ENCODE results near the gene DENND2C.

DENND2C gene

DNA sequence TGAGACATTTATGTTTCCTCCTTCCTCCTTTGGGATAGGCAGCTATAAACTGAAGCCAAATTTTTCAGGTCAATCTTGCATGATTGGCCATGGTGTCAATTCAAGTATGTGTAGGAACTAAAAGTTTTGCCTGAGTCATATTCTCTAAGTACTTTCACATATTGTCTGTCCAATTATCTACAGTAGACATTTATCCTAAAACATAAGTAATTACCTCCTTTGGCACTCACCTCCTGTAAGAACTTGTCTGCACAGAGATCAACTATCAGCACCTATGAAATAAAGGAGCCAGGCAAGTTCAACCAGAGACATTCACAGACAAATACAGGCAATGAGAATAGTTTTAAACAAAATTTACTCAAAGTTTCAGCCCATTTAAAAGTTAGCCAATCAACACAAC lies 74.2 kb downstream of the DENND2C start:
- no peak overlapping the region for H3K27ac ChIP-seq
- no peak for DNase-seq
- no peaks in the 10 kb centered on the region for H3K27me3 ChIP-seq
- TF ChIP-seq, protein P1, sequence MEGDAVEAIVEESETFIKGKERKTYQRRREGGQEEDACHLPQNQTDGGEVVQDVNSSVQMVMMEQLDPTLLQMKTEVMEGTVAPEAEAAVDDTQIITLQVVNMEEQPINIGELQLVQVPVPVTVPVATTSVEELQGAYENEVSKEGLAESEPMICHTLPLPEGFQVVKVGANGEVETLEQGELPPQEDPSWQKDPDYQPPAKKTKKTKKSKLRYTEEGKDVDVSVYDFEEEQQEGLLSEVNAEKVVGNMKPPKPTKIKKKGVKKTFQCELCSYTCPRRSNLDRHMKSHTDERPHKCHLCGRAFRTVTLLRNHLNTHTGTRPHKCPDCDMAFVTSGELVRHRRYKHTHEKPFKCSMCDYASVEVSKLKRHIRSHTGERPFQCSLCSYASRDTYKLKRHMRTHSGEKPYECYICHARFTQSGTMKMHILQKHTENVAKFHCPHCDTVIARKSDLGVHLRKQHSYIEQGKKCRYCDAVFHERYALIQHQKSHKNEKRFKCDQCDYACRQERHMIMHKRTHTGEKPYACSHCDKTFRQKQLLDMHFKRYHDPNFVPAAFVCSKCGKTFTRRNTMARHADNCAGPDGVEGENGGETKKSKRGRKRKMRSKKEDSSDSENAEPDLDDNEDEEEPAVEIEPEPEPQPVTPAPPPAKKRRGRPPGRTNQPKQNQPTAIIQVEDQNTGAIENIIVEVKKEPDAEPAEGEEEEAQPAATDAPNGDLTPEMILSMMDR (IDR thresholded peaks at IDR 0.05), result no peak
- peaks cover 41 to 59% (median 46%) of the 10 kb centered on the region in 3 donors for H3K36me3 ChIP-seq
- no peaks in the 10 kb centered on the region for H3K9me3 ChIP-seq
- H3K4me1 ChIP-seq, result no peaks in the 10 kb centered on the region
- no peak overlapping the region for H3K4me3 ChIP-seq
- intact Hi-C loops (cut with DNase I; ENCODE audit: low total_unique reads), result no loop called here

DNA sequence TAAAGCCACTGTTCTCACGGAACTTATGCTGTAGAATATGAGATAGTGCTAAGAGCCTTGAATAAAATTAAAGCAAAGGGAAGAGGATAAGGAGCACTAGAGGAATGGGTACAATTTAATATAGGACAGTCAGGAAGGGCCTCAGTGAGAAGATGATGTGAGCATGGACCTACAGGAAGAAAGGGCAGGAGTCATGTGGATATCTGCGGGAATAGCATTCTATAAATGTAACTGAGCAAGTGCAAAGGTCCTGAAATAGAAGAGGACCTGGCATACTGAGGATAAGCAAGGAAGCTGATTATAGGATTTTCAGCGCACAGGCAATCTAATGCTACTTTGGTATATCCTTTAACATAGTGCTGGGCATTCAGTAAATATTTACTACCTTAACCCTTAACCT lies 75.8 kb downstream of the DENND2C start:
- peaks cover 39 to 49% (median 40%) of the 10 kb centered on the region in 3 donors for H3K36me3 ChIP-seq
- TF ChIP-seq, protein P1 (IDR thresholded peaks at IDR 0.05), result no peak
- H3K9me3 ChIP-seq, result no peaks in the 10 kb centered on the region
- no peak overlapping the region for H3K4me3 ChIP-seq
- DNase-seq, result no peak
- intact Hi-C loops (cut with DNase I; ENCODE audit: low total_unique reads), result no loop called here
- H3K4me1 ChIP-seq, result no peaks in the 10 kb centered on the region
- no peaks in the 10 kb centered on the region for H3K27me3 ChIP-seq
- H3K27ac ChIP-seq, result no peak overlapping the region

DNA sequence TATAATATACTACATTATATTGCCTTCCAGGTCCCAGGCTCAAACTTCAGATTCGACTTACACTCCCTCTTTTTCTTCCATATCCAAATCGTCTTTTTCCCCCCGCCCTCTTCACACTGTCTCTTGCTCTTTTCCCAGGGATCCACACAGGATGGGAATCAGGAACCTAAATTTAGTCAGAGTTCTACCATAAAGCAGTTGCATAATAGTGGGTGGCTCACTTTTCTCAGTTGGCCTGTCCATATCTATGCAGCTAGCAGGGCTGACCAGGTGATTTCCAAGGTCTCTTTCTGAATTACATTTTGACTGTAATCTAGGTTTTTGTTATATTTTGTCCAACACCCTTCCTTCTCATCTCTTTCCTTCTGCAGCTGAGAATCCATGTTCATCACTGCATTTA lies 80.7 kb downstream of the DENND2C start:
- peaks cover 23 to 37% (median 24%) of the 10 kb centered on the region in 3 donors for H3K36me3 ChIP-seq
- H3K9me3 ChIP-seq, result no peaks in the 10 kb centered on the region
- H3K27me3 ChIP-seq, result no peaks in the 10 kb centered on the region
- H3K4me3 ChIP-seq, result no peak overlapping the region
- no peak overlapping the region for H3K27ac ChIP-seq
- no peak for DNase-seq
- H3K4me1 ChIP-seq, result no peaks in the 10 kb centered on the region
- intact Hi-C loops (cut with DNase I; ENCODE audit: low total_unique reads), result no loop called here
- TF ChIP-seq, protein P1 (IDR thresholded peaks at IDR 0.05), result no peak

DNA sequence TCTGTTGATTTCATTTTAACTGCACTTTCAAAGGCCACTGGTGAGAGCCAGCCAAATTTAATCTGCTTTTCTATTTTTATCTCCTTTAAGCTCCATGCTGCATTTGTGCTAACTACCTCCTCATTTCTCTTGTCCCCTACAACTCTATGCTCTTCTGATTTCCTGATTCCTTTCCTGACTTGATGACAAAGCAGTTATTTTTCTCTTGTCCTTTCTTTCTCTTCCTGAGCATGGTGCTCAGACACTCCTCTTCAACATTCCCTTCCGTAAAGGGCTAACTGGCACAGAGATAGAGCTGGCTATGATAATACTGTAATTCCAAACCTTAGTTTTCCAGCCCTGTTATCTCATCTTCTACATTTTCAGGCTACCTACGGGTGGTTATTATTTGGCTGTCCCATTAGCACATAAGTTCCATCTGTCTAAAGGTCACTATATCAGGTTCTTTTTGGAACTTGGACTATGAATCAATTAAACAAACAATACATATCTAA lies 81.6 kb downstream of the DENND2C start:
- Histone ChIP-seq H3K36me3 (peaks cover 14 to 28% (median 15%) of the 10 kb centered on the region in 3 donors), H3K4me1 (no peaks in the 10 kb centered on the region)

DNA sequence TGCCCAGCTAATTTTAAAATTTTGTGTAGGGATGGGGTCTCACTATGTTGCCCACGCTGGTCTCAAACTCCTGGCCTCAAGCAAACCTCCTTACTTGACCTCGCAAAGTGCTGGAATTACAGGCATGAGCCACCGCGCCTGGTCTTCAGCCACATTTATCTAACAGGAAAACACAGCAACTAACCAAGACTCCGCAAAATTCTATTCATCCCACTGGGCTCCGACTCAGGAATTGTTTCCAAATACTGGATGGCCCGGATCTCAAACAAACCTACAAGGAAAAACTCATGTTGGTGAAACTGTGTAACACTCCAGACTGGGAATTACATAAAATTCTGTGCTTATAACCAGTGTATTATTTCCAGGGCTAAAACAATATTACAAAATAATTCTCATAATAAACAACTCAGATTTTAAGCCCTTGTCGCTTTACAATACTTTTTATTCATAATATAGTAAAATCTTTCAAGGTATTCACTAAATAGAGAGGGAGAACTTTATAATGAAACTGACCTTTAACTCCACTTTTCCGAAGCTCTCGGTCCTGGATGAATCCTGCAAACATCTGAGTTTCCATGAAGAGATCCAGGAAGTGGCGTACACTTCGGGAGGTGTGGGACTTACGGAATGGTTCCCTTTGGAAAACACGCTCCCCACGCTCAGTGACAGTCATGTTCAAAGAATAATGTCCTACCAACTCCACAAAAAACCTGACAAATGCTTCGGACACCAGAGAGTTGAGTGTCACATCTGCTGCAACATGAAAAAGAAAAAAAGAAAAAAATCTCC lies 82.5 kb downstream of the DENND2C start:
- H3K4me3 ChIP-seq, result no peak overlapping the region
- intact Hi-C loops (cut with DNase I; ENCODE audit: low total_unique reads), result no loop called here
- no peaks in the 10 kb centered on the region for H3K4me1 ChIP-seq
- H3K36me3 ChIP-seq, result peaks cover 6 to 20% (median 9%) of the 10 kb centered on the region in 3 donors
- no peaks in the 10 kb centered on the region for H3K27me3 ChIP-seq
- no peaks in the 10 kb centered on the region for H3K9me3 ChIP-seq
- DNase-seq, result no peak
- TF ChIP-seq, protein P1 (IDR thresholded peaks at IDR 0.05), result no peak
- no peak overlapping the region for H3K27ac ChIP-seq

More for the DNA sequence above, 81.6 kb downstream of the DENND2C start:
- H3K4me3 ChIP-seq, result no peak overlapping the region
- intact Hi-C loops (cut with DNase I; ENCODE audit: low total_unique reads), result no loop called here
- H3K27me3 ChIP-seq, result no peaks in the 10 kb centered on the region
- DNase-seq, result no peak
- no peaks in the 10 kb centered on the region for H3K9me3 ChIP-seq
- H3K27ac ChIP-seq, result no peak overlapping the region
- TF ChIP-seq, protein P1 (IDR thresholded peaks at IDR 0.05), result no peak
